Measurements from ENCODE around the gene GABBR2.

DNA sequence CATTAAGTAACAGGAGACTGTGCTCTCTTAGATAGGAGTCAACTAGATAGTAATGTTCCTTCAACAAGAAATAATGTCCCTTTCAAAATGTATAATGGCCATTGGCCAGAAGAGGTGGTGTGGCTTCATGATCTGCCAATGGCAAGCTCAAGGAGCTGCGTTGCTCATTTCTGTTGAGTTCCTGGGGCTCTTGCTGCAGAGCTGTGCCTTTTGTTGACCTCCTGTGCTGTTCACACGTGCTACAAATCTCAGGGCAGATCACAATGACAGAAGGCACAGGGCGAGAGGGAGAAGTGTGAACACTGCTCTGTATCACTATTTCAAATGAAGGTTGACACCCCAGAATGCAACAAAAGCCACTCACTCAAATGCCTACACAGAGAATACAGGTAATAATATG, 437.3 kb downstream of the GABBR2 start:
- TF ChIP-seq, protein P1, sequence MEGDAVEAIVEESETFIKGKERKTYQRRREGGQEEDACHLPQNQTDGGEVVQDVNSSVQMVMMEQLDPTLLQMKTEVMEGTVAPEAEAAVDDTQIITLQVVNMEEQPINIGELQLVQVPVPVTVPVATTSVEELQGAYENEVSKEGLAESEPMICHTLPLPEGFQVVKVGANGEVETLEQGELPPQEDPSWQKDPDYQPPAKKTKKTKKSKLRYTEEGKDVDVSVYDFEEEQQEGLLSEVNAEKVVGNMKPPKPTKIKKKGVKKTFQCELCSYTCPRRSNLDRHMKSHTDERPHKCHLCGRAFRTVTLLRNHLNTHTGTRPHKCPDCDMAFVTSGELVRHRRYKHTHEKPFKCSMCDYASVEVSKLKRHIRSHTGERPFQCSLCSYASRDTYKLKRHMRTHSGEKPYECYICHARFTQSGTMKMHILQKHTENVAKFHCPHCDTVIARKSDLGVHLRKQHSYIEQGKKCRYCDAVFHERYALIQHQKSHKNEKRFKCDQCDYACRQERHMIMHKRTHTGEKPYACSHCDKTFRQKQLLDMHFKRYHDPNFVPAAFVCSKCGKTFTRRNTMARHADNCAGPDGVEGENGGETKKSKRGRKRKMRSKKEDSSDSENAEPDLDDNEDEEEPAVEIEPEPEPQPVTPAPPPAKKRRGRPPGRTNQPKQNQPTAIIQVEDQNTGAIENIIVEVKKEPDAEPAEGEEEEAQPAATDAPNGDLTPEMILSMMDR (IDR thresholded peaks at IDR 0.05; ENCODE audit: low read depth, low read length) = no peak
- no peak for TF ChIP-seq EZH2phosphoT487 (IDR thresholded peaks at IDR 0.05; ENCODE audit: low read depth)

All from OCI-LY3 (cell line).